Endothelial cell of umbilical vein (primary cell): ENCODE results near the gene CACNA1B.

Experiments used
- CTCF ChIP-seq, 2 donors: IDR thresholded peaks; 1 replicate in 1 of 2; 2 replicates in 1 of 2; pipeline ENCODE4 v1.5.1; 2011; ENCODE audit warnings: low read length in 2 of 2, mild to moderate bottlenecking in 2 of 2, moderate library complexity in 2 of 2, control low read depth in 1 of 2, inconsistent platforms in 1 of 2, low read depth in 1 of 2; ENCODE audit not compliant: insufficient read depth in 1 of 2; ENCODE audit errors: extremely low read depth in 1 of 2
- EZH2 ChIP-seq: IDR thresholded peaks from 2 replicates; pipeline ENCODE4 v1.6.1; 2012; ENCODE audit warnings: borderline replicate concordance, low read depth, mild to moderate bottlenecking, moderate library complexity, low read length, inconsistent platforms; ENCODE audit not compliant: severe bottlenecking
- GATA2 ChIP-seq: IDR thresholded peaks from 2 replicates; pipeline ENCODE4 v1.7.0; 2011; ENCODE audit warnings: low read depth, mild to moderate bottlenecking, moderate library complexity, mixed read lengths, low read length; ENCODE audit not compliant: insufficient read length, insufficient read depth
- MYC ChIP-seq: IDR thresholded peaks from one replicate; pipeline ENCODE4 v1.6.1; 2011; ENCODE audit warnings: mild to moderate bottlenecking, low read depth, low read length
- POLR2A ChIP-seq: IDR thresholded peaks from 2 replicates; pipeline ENCODE4 v1.6.1; 2012; ENCODE audit warnings: low read depth, mild to moderate bottlenecking, control low read depth, low read length

GRCh38 chr9:138071292-138071691, 193.7 kb downstream of the CACNA1B start:
- no peak for TF ChIP-seq EZH2
- no peak for TF ChIP-seq CTCF (IDR thresholded peaks at IDR 0.05; ENCODE audit: extremely low read depth in 1 of 2, insufficient read depth in 1 of 2, low read depth in 1 of 2, low read length in 2 of 2)
- no peak for TF ChIP-seq POLR2A
- no peak for TF ChIP-seq GATA2
- no peak for TF ChIP-seq MYC
